ENCODE data around the gene KCNQ1.

The KCNQ1 gene

DNA sequence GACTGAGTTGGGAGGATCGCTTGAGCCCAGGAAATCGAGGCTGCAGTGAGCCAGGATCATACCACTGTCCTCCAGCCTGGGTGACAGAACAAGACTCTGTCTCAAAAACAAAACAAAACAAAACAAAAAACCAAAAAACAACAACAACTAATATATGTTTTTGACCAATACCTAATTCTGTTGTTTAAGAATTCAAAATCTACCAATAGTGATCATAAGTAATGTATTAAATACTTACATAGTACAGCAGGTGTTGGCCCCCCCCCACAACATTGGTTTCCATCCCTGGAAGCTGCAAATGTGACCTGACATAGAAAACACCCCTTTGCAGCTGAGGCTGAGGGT, 74.7 kb downstream of the KCNQ1 start:
- TF ChIP-seq, protein P1, sequence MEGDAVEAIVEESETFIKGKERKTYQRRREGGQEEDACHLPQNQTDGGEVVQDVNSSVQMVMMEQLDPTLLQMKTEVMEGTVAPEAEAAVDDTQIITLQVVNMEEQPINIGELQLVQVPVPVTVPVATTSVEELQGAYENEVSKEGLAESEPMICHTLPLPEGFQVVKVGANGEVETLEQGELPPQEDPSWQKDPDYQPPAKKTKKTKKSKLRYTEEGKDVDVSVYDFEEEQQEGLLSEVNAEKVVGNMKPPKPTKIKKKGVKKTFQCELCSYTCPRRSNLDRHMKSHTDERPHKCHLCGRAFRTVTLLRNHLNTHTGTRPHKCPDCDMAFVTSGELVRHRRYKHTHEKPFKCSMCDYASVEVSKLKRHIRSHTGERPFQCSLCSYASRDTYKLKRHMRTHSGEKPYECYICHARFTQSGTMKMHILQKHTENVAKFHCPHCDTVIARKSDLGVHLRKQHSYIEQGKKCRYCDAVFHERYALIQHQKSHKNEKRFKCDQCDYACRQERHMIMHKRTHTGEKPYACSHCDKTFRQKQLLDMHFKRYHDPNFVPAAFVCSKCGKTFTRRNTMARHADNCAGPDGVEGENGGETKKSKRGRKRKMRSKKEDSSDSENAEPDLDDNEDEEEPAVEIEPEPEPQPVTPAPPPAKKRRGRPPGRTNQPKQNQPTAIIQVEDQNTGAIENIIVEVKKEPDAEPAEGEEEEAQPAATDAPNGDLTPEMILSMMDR (IDR thresholded peaks at IDR 0.05): no peak

GRCh38 chr11:2519862-2520735, 75.3 kb downstream of the KCNQ1 start:
- TF ChIP-seq, protein P1 (IDR thresholded peaks at IDR 0.05): no peak

- TF ChIP-seq, protein P1 (IDR thresholded peaks at IDR 0.05): no peak
Measured at GRCh38 chr11:2520736-2521035, 75.9 kb downstream of the KCNQ1 start.

DNA sequence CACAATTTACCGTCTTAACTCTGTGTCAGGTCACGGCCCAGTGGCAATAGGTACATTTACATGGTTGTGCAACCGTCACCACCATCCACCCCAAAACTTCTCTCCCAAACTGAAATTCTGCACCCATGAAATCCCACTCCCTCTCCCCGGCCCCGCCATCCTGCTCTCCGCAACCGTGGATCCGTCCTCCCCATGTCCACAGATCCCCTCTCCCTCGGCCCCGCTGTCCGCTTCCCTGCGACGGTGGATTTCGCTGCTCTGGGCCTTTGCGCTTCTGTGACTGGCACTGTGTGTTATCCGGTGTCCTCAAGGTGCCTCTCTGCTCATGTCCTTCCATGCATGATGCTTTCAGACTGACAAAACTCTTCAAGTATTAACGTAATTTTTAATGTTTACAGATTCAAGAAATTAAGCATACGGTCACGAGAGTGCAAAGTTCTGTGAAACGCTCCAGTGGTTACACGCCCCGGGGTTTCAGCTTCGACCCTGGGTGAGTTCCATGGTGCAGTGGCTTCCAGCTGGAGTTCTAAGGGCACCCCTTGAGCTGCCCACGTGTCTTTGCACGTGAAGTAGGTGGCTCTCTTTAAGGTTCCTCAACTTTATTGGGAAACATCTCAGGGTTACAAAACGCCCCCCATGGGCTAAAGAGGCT, 76.4 kb downstream of the KCNQ1 start:
- TF ChIP-seq, protein P1 (IDR thresholded peaks at IDR 0.05): no peak

- TF ChIP-seq, protein P1 (IDR thresholded peaks at IDR 0.05): no peak
Measured at GRCh38 chr11:2521733-2522630, 77.2 kb downstream of the KCNQ1 start.

- TF ChIP-seq, protein P1 (IDR thresholded peaks at IDR 0.05): no peak
Measured at GRCh38 chr11:2522631-2523255, 77.9 kb downstream of the KCNQ1 start.

DNA sequence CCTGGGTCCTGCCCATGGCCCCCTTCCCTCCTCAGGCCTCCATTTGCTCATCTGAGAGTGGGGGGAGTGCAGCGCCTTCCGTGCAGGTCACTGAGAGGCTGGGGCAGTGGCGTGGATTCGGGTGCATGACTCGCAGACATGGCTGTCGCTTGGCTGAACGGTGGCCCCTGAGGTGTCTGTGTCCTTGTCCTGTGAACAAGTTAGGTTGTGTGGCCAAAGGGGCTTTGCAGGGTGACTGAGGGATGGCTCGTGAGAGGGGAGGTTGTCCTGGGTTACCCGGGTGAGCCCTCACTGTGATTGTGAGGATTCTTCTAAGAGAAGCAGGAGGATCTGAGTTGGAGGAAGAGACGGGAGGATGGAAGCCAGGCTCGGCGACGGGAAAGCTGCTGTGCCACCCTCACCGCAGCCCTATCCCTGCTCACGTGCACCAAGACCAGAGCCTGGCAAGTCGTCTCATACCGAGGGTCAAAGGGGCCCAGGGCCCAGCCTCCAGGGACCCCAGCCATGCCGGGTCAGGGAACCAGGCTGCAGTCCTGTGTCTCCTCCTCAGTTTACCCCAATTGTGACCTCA, 79.1 kb downstream of the KCNQ1 start:
- TF ChIP-seq, protein P1 (IDR thresholded peaks at IDR 0.05): no peak
